RWPE1 (cell line): Measurements from ENCODE around the gene GRM8.

ENCODE experiments used
- CTCF ChIA-PET: fragments of 350-600 bp; sonication (Branson Sonifier 250); formaldehyde crosslinking; extraction: SDS; loops from one replicate; lab custom pipeline; 2021; lab: Yijun Ruan, JAX
- POLR2A ChIA-PET: fragments of 400-600 bp; formaldehyde crosslinking; extraction: SDS; loops from one replicate; lab custom pipeline; 2020; ENCODE audit warnings: antibody characterized with exemption; ENCODE audit not compliant: low non-redundant PET; lab: Yijun Ruan, JAX
- DNase-seq: peaks from one replicate; pipeline ENCODE4 v3.0.0; 2012; ENCODE audit warnings: low spot score
- H3K27ac ChIP-seq: fragments of 450-650 bp; 2 replicates; pipeline ENCODE4 v1.5.1; 2017
- TF ChIP-seq, protein P1 (sequence below): fragments of 450-650 bp; conservative IDR thresholded peaks from 2 replicates; pipeline ENCODE4 v1.5.1; 2017; ENCODE audit warnings: low read depth, mild to moderate bottlenecking

Gene GRM8

GRCh38 chr7:126445991-126446390, 806.8 kb downstream of the GRM8 start:
- TF ChIP-seq, protein P1, sequence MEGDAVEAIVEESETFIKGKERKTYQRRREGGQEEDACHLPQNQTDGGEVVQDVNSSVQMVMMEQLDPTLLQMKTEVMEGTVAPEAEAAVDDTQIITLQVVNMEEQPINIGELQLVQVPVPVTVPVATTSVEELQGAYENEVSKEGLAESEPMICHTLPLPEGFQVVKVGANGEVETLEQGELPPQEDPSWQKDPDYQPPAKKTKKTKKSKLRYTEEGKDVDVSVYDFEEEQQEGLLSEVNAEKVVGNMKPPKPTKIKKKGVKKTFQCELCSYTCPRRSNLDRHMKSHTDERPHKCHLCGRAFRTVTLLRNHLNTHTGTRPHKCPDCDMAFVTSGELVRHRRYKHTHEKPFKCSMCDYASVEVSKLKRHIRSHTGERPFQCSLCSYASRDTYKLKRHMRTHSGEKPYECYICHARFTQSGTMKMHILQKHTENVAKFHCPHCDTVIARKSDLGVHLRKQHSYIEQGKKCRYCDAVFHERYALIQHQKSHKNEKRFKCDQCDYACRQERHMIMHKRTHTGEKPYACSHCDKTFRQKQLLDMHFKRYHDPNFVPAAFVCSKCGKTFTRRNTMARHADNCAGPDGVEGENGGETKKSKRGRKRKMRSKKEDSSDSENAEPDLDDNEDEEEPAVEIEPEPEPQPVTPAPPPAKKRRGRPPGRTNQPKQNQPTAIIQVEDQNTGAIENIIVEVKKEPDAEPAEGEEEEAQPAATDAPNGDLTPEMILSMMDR = no peak
- ChIA-PET CTCF (interaction anchor here (0.6 kb wide), 1 partner anchor 592 kb away, joined by 4 read pairs; no protein-coding TSS in a partner anchor), POLR2A (no interaction called here)
- no peak for DNase-seq
- H3K27ac ChIP-seq = no peak overlapping the region

DNA sequence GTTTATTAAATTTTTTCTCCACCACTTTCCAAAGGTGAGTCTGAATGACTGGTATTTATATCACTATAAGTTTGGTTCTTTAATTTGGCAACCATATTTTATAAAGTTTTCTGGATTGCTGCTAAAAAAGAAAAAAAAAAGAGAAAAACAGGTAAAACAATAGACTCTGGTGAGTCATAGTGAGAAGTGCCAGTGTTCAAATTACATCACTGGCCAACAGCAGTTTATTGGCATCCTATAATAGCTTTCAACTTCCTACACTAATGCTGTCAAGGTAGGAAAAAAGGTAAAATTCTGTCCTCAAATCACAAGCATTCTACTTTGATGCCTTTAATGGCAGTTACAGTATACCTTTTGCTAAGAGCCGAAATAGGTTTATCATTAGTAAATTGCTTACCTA, 808.8 kb downstream of the GRM8 start:
- ChIA-PET POLR2A (no interaction called here), CTCF (no interaction called here)
- TF ChIP-seq, protein P1 = no peak
- no peak overlapping the region for H3K27ac ChIP-seq
- DNase-seq = no peak

DNA sequence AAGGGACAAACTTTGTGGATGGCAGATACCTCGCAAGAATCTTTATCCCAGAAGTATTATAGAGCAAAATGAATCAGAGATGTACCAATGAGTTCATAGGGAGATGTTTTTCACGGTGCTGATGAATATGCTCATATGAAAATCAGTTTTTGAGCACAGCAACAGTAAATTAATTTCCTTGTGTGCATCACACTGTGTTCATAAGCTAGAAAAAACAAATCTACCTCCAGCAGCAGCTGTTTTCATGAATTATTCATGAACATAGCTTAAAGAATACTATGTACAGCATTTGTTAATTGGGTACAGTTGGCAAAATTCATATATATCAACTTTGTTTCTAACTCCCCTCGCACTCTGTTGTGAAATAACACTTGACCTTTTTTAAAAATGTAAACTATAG, 809.8 kb downstream of the GRM8 start:
- CTCF ChIA-PET = no interaction called here
- no peak overlapping the region for H3K27ac ChIP-seq
- POLR2A ChIA-PET = no interaction called here
- TF ChIP-seq, protein P1 = no peak
- DNase-seq = no peak

DNA sequence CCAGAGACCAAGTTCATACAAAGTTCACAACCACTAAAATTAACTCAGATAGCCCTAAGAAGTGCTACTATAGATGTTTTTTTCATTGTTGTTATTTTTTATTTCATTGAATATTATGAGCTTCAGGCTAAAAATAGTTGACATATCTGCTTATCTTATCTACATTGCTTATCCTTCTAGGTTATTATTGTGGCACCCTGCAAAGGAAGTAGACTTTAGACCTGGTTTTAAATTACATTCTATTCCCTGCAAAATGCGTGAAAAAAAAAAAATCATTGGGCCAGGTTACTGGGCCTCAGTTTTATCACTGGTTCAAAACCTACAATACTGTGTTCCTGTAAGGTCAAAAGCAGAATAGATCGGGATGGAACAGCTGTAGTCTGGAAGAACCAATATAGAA, 811.0 kb downstream of the GRM8 start:
- CTCF ChIA-PET = interaction anchor here (0.6 kb wide), 1 partner anchor 29 kb away, joined by 4 read pairs; no protein-coding TSS in a partner anchor
- POLR2A ChIA-PET = no interaction called here

DNA sequence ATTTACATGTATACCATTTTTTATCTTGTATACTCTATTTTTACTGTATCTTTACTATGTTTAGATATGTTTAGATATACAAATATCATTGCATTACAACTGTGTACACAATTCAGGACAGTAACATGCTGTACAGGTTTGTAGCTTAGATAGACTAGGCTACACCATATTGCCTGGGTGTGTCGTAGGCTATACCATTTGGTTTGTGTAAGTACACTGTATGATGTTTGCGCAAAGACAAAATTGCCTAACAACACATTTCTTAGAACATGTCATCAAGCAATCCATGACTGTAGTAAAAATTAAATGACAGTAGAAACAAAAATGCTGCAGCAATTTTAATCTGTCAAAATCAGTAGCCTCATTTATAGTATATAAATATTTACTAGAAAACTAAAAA, 812.2 kb downstream of the GRM8 start:
- ChIA-PET CTCF (interaction anchor here (0.7 kb wide), 1 partner anchor 530 kb away, joined by 5 read pairs; no protein-coding TSS in a partner anchor), POLR2A (no interaction called here)
- H3K27ac ChIP-seq = no peak overlapping the region
- TF ChIP-seq, protein P1 = no peak
- DNase-seq = no peak

More for the DNA sequence above, 811.0 kb downstream of the GRM8 start:
- TF ChIP-seq, protein P1 = no peak
- DNase-seq = no peak
- H3K27ac ChIP-seq = no peak overlapping the region

DNA sequence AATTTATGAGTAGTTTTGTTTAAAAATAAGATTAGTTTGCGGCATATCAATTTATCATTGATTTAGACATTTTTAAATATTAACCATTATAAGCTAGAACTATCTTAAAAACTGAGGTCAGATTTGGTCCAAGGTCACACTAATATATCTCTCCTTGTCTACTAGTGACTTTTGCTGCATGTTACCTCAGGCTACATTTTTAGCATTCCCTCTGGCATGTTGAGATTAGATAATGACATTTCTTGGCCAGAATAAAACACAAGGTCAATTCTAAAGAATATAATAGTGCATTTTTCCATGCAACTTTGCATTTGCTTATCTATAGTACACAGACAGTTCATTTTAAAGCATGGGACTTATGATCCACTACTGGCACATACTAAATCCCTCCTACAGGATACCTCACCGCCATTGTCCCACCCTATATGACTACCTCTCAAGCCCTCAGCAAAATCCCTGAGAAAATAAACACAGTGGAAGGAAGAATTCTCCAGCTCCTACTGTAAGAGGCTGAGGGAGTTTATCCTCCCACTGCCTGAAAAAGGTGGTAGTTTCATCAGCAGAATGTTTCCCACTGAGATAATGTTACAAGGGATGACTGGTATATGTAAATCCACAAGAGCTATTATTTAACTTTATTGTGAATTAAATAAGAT, 816.4 kb downstream of the GRM8 start:
- CTCF ChIA-PET = no interaction called here
- no peak for DNase-seq
- TF ChIP-seq, protein P1 = no peak
- no peak overlapping the region for H3K27ac ChIP-seq
- POLR2A ChIA-PET = no interaction called here
